Liver (tissue), 3 donors: ENCODE results near the gene TRPM1.

ENCODE experiments used
- ATF3 ChIP-seq: IDR thresholded peaks from 2 replicates; pipeline ENCODE4 v1.6.1; 2016; ENCODE audit warnings: antibody characterized with exemption
- FOXA1 ChIP-seq: IDR thresholded peaks from 2 replicates; pipeline ENCODE4 v1.6.1; 2016; ENCODE audit warnings: antibody characterized with exemption
- GABPA ChIP-seq, 2 donors: IDR thresholded peaks in 1 of 2; conservative IDR thresholded peaks in 1 of 2; 2 replicates each; pipeline ENCODE4 v1.6.1; 2016; ENCODE audit warnings: antibody characterized with exemption in 2 of 2, mild to moderate bottlenecking in 1 of 2, moderate library complexity in 1 of 2
- MAX ChIP-seq: IDR thresholded peaks from 2 replicates; pipeline ENCODE4 v1.6.1; 2016; ENCODE audit warnings: antibody characterized with exemption
- RXRA ChIP-seq, 2 donors: IDR thresholded peaks; 2 replicates each; pipeline ENCODE4 v1.6.1; 2017 to 2018; ENCODE audit warnings: antibody characterized with exemption in 2 of 2, mild to moderate bottlenecking in 1 of 2
- TAF1 ChIP-seq: conservative IDR thresholded peaks from 2 replicates; pipeline ENCODE4 v1.6.1; 2016; ENCODE audit warnings: antibody characterized with exemption, mild to moderate bottlenecking
- ZBTB33 ChIP-seq: IDR thresholded peaks from 2 replicates; pipeline ENCODE4 v1.6.1; 2016; ENCODE audit warnings: antibody characterized with exemption
- TF ChIP-seq, protein P1 (sequence below): fragments of 150-350 bp; IDR thresholded peaks from 2 replicates; pipeline ENCODE4 v1.5.1; 2017; ENCODE audit warnings: improper control_type of control experiment, low read depth, low read length; ENCODE audit not compliant: missing input control
- donor health status: healthy.
- donor health status: healthy.

DNA sequence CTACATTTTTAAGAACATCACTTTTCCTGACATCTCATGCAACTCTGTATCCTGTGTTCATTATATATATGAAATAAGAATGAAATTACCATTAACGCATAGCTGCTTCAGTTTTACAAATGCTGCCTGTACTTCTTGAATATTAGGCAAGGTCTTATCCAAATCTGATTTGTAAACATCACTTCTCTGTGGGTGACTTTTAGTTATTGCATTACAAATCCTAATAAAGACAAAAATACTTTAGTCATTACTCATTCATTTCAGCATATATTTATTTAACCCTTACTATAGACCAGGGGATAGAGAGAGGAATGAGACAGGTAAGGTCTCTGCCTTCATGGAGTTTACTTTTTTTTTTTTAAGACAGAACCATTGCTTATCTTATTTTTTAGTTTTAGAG is 146.9 kb downstream of the TRPM1 start:
- TF ChIP-seq, protein P1, sequence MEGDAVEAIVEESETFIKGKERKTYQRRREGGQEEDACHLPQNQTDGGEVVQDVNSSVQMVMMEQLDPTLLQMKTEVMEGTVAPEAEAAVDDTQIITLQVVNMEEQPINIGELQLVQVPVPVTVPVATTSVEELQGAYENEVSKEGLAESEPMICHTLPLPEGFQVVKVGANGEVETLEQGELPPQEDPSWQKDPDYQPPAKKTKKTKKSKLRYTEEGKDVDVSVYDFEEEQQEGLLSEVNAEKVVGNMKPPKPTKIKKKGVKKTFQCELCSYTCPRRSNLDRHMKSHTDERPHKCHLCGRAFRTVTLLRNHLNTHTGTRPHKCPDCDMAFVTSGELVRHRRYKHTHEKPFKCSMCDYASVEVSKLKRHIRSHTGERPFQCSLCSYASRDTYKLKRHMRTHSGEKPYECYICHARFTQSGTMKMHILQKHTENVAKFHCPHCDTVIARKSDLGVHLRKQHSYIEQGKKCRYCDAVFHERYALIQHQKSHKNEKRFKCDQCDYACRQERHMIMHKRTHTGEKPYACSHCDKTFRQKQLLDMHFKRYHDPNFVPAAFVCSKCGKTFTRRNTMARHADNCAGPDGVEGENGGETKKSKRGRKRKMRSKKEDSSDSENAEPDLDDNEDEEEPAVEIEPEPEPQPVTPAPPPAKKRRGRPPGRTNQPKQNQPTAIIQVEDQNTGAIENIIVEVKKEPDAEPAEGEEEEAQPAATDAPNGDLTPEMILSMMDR, result no peak
- TF ChIP-seq RXRA (IDR thresholded peaks at IDR 0.05) (no peak), GABPA (IDR thresholded peaks at IDR 0.05 in 1 of 2, conservative IDR thresholded peaks at IDR 0.05 in 1 of 2) (no peak), MAX (no peak), FOXA1 (no peak), ATF3 (no peak), TAF1 (no peak), ZBTB33 (no peak)
